ENCODE results near the gene MOCS1. TPM values are rescaled to one million over a fixed set of nuclear protein-coding genes. Genes with fewer than 3 reads are reported as not detected.

MOCS1 gene
- total and polyA plus RNA-seq, 2 experiments from 2014 or later, result 17.2 to 28.1 TPM

- TF ChIP-seq ZNF462 (CRISPR knock-in tag; IDR thresholded peaks at IDR 0.05), result no peak
- TF ChIP-seq CREB1 (CRISPR knock-in tag; IDR thresholded peaks at IDR 0.05; ENCODE audit: low read depth), result no peak
- no peak for TF ChIP-seq ZNF331 (CRISPR knock-in tag; IDR thresholded peaks at IDR 0.05; ENCODE audit: low read depth)
- TF ChIP-seq NANOG (IDR thresholded peaks at IDR 0.05; ENCODE audit: borderline replicate concordance), result no peak
Observed at GRCh38 chr6:39979461-39980328, 45.4 kb upstream of the MOCS1 start (continued).

GRCh38 chr6:39978240-39978639, 44.0 kb upstream of the MOCS1 start:
- Mint-ChIP-seq H3K36me3 (ENCODE audit: low read depth) (no peaks in the 10 kb centered on the region), H3K4me1 (peaks cover 9% of the 10 kb centered on the region; the same call in 2 of the 3 replicates), H3K27me3 (ENCODE audit: insufficient read depth, low read depth, poor library complexity) (peaks cover 4% of the 10 kb centered on the region), H3K27ac (no peak overlapping the region), H3K4me3 (no peak overlapping the region), H3K9me3 (peaks cover 3% of the 10 kb centered on the region; the same call in 2 of the 3 replicates)
- Histone ChIP-seq H3K27ac (ENCODE audit: low read depth) (no peak overlapping the region), H3K79me2 (replicated peaks; ENCODE audit: insufficient read depth) (no peaks in the 10 kb centered on the region), H4K20me1 (replicated peaks; ENCODE audit: insufficient read depth) (no peaks in the 10 kb centered on the region), H3K4me3 (no peak overlapping the region), H3K4me2 (no peak overlapping the region), H3K36me3 (ENCODE audit: insufficient read depth) (no peaks in the 10 kb centered on the region), H3F3A (replicated peaks; ENCODE audit: low read depth) (no peaks in the 10 kb centered on the region), H3K4me1 (ENCODE audit: insufficient read depth) (no peaks in the 10 kb centered on the region), H3K9me2 (ENCODE audit: insufficient read depth) (0 out of 2 replicates have a peak, but pooled peaks cover 5% of the 10 kb centered on the region), H2AFZ (no peak overlapping the region), H3K27me3 (ENCODE audit: insufficient read depth) (no peaks in the 10 kb centered on the region)
- DNase-seq (ENCODE audit: low spot score), result no peak
- no peak for ATAC-seq
- TF ChIP-seq ZNF462 (CRISPR knock-in tag; IDR thresholded peaks at IDR 0.05) (no peak), ZNF331 (CRISPR knock-in tag; IDR thresholded peaks at IDR 0.05; ENCODE audit: low read depth) (no peak), STAT1 (IDR thresholded peaks at IDR 0.05; ENCODE audit: unreplicated experiment) (no peak), ZNF114 (CRISPR knock-in tag; IDR thresholded peaks at IDR 0.05) (no peak)
